GM12878 (cell line): ENCODE results near the gene DAPK3. TPM values are rescaled to one million over a fixed set of nuclear protein-coding genes. Genes with fewer than 3 reads are reported as not detected.

ENCODE experiments used
- ATAC-seq: fragments of 200-7000 bp; cut with Tn5 transposase; 3 replicates; pipeline ENCODE4 v1.9.1; 2020; ENCODE audit warnings: mild to moderate bottlenecking, moderate library complexity
- BruUV-seq: library from RNA; stranded (reverse); fragments of 400-500 nt; replicated peaks from 2 replicates; lab custom pipeline; 2021; lab: Mats Ljungman, UMichigan
- CTCF ChIA-PET: fragments of 300-600 bp; sonication (Branson Sonifier 250); formaldehyde crosslinking; extraction: SDS; loops from one replicate; lab custom pipeline; 2021; ENCODE audit warnings: inconsistent platforms; lab: Yijun Ruan, JAX
- POLR2A ChIA-PET: fragments of 350-600 bp; formaldehyde crosslinking; extraction: SDS; loops from one replicate; lab custom pipeline; 2021; ENCODE audit warnings: inconsistent platforms; lab: Charles Lee
- RAD21 ChIA-PET: fragments of 300-600 bp; sonication (Branson Sonifier 250); formaldehyde crosslinking; loops from one replicate; lab custom pipeline; 2023; ENCODE audit warnings: antibody characterized with exemption; ENCODE audit not compliant: unreplicated experiment; lab: Charles Lee
- SMC1A ChIA-PET: fragments of 300-600 bp; sonication (Branson Sonifier 250); formaldehyde crosslinking; loops from one replicate; lab custom pipeline; 2023; ENCODE audit not compliant: unreplicated experiment, uncharacterized antibody; lab: Charles Lee
- DNase-seq: peaks from one replicate; pipeline ENCODE4 v3.0.0-alpha.2; 2011; ENCODE audit warnings: low read depth, low spot score
- FAIRE-seq: peaks from 3 replicates; lab custom pipeline; 2011; peaks lifted over from hg19 to GRCh38; lab: Jason Lieb, UNC
- H2AFZ ChIP-seq: 2 replicates; pipeline ENCODE4 v1.6.0; 2011; ENCODE audit warnings: low read depth, low read length, control low read depth; ENCODE audit not compliant: control insufficient read depth
- H3K27ac ChIP-seq: 2 replicates; pipeline ENCODE4 v1.5.1; 2011; ENCODE audit warnings: control low read depth; ENCODE audit not compliant: control insufficient read depth, insufficient read depth
- H3K27me3 ChIP-seq, 2 experiments: replicated peaks in 1 of 2; 2 replicates each; pipeline versions ENCODE4 v1.6.0 to v1.6.1; 2011; ENCODE audit warnings: low read length in 1 of 2; ENCODE audit not compliant: control insufficient read depth in 2 of 2, insufficient read depth in 2 of 2
- H3K36me3 ChIP-seq, 2 experiments: 2 replicates each; pipeline ENCODE4 v1.5.1; 2011; ENCODE audit warnings: low read length in 1 of 2; ENCODE audit not compliant: control insufficient read depth in 2 of 2, insufficient read depth in 2 of 2
- H3K4me1 ChIP-seq: 2 replicates; pipeline ENCODE4 v1.6.1; 2011; ENCODE audit warnings: mild to moderate bottlenecking, low read length, moderate library complexity, mixed read lengths; ENCODE audit not compliant: control insufficient read depth, insufficient read depth
- H3K4me2 ChIP-seq: 2 replicates; pipeline ENCODE4 v1.6.0; 2011; ENCODE audit warnings: control low read depth; ENCODE audit not compliant: control insufficient read depth, insufficient read depth
- H3K4me3 ChIP-seq: fragments of 200-600 bp; sonication (generic); 2 replicates; pipeline ENCODE4 v1.5.1; 2016
- H3K79me2 ChIP-seq: 2 replicates; pipeline ENCODE4 v1.6.0; 2011; ENCODE audit warnings: low read length; ENCODE audit not compliant: control insufficient read depth, insufficient read depth
- H3K9ac ChIP-seq: 2 replicates; pipeline ENCODE4 v1.8.0; 2011; ENCODE audit warnings: low read length, control low read depth, mixed read lengths; ENCODE audit not compliant: control insufficient read depth, insufficient read depth
- H3K9me3 ChIP-seq: replicated peaks from 3 replicates; pipeline ENCODE4 v1.5.1; 2011; ENCODE audit warnings: mild to moderate bottlenecking, low read length; ENCODE audit not compliant: control insufficient read depth, insufficient read depth
- H4K20me1 ChIP-seq: 2 replicates; pipeline ENCODE4 v1.6.0; 2011; ENCODE audit not compliant: control insufficient read depth, insufficient read depth
- ASH2L ChIP-seq: fragments of 300-600, 200-600 bp; sonication (generic); IDR thresholded peaks from 2 replicates; pipeline ENCODE4 v1.6.1; 2017; ENCODE audit warnings: low read depth, mild to moderate bottlenecking, borderline replicate concordance
- ATF2 ChIP-seq: IDR thresholded peaks from 2 replicates; pipeline ENCODE4 v1.6.1; 2012; ENCODE audit warnings: low read length, inconsistent platforms
- DPF2 ChIP-seq: fragments of 450-650 bp; IDR thresholded peaks from 2 replicates; pipeline ENCODE4 v1.6.1; 2017; ENCODE audit warnings: mild to moderate bottlenecking
- LARP7 ChIP-seq: fragments of 450-650 bp; IDR thresholded peaks from 2 replicates; pipeline ENCODE4 v1.6.1; 2017; ENCODE audit warnings: mild to moderate bottlenecking
- MTA2 ChIP-seq: fragments of 450-650 bp; IDR thresholded peaks from 2 replicates; pipeline ENCODE4 v1.6.1; 2016; ENCODE audit warnings: low read depth, mild to moderate bottlenecking, moderate library complexity
- NBN ChIP-seq: fragments of 450-650 bp; IDR thresholded peaks from 2 replicates; pipeline ENCODE4 v1.6.1; 2016
- PKNOX1 ChIP-seq: fragments of 450-650 bp; IDR thresholded peaks from 2 replicates; pipeline ENCODE4 v1.6.1; 2016; ENCODE audit warnings: mild to moderate bottlenecking
- RBBP5 ChIP-seq: fragments of 200-600 bp; sonication (generic); conservative IDR thresholded peaks from 2 replicates; pipeline ENCODE4 v1.6.1; 2016
- RCOR1 ChIP-seq: conservative IDR thresholded peaks from 2 replicates; pipeline ENCODE4 v1.6.1; 2012; ENCODE audit warnings: low read depth, low read length, improper control_type of control experiment
- SMAD5 ChIP-seq: IDR thresholded peaks from 2 replicates; pipeline ENCODE4 v1.6.1; 2016; ENCODE audit warnings: antibody characterized with exemption, low read depth
- SP1 ChIP-seq: IDR thresholded peaks from one replicate; pipeline ENCODE4 v1.6.1; 2011; ENCODE audit warnings: low read depth, low read length
- TBL1XR1 ChIP-seq: IDR thresholded peaks from 2 replicates; pipeline ENCODE4 v1.6.1; 2012; ENCODE audit warnings: low read depth, low read length, improper control_type of control experiment
- WGBS: methylation state at CpG from one replicate; pipeline ENCODE4 v1.1.6; 2016; ENCODE audit warnings: low lambda C conversion rate; ENCODE audit not compliant: insufficient replicate concordance, insufficient coverage; ENCODE audit errors: missing lambda C conversion rate; 5-methylcytosine and 5-hydroxymethylcytosine counted together
- in situ Hi-C: fragments of 300-500 bp; cut with MboI; formaldehyde crosslinking; loops from 9 replicates; pipeline ENCODE4 v1.14.3; 2018; ENCODE audit warnings: mixed read lengths
- intact Hi-C: fragments of 100-400 bp; cut with micrococcal nuclease; formaldehyde crosslinking; loops from one replicate; pipeline ENCODE4 v1.14.2; 2022; ENCODE audit not compliant: unreplicated experiment
- polyA plus RNA-seq, 11 experiments: library from polyadenylated mRNA; depleted of rRNA in 4 of 11; unstranded in 6 of 11; stranded (reverse) in 5 of 11; fragments of >200 nt; fragmentation: Nextera tagmentation in 4 of 11; fragmentation: Illumina TruSeq in 1 of 11; extraction: Ambion mirVana in 4 of 11; extraction: Trizol in 1 of 11; gene quantifications; 1 replicate in 1 of 11; 2 replicates in 10 of 11; pipeline versions ENCODE4 v1.2.1 to v1.2.3, GENCODE V29; 2011 to 2016; ENCODE audit warnings: inconsistent platforms in 2 of 11, missing spikeins in 2 of 11, low read depth in 1 of 11
- total RNA-seq, 4 experiments: library from RNA; depleted of rRNA in 3 of 4; stranded (reverse); fragments of >200 nt in 3 of 4; fragmentation: Illumina TruSeq in 1 of 4; extraction: Trizol in 1 of 4; gene quantifications; 2 replicates each; pipeline versions ENCODE4 v1.2.1 to v1.2.3, GENCODE V29; 2013 to 2021
- TF ChIP-seq, protein P1 (sequence below): IDR thresholded peaks from 2 replicates; pipeline ENCODE4 v1.6.1; 2012; ENCODE audit warnings: improper control_type of control experiment, low read depth, low read length; ENCODE audit not compliant: insufficient replicate concordance
- TF ChIP-seq, protein P2 (sequence below): fragments of 450-650 bp; IDR thresholded peaks from 2 replicates; pipeline ENCODE4 v1.6.1; 2018; ENCODE audit warnings: mild to moderate bottlenecking, low read depth, moderate library complexity; ENCODE audit not compliant: partially characterized antibody
- TF ChIP-seq, protein P3 (sequence below): IDR thresholded peaks from 2 replicates; pipeline ENCODE4 v1.6.1; 2012; ENCODE audit warnings: low read depth, low read length, improper control_type of control experiment

Gene DAPK3
- total and polyA plus RNA-seq, 10 of the 15 experiments (the other 5 are each of a cell fraction or from before 2014, with no cell fraction given): 0.13 to 46.4 (median 24.8) TPM

DNA sequence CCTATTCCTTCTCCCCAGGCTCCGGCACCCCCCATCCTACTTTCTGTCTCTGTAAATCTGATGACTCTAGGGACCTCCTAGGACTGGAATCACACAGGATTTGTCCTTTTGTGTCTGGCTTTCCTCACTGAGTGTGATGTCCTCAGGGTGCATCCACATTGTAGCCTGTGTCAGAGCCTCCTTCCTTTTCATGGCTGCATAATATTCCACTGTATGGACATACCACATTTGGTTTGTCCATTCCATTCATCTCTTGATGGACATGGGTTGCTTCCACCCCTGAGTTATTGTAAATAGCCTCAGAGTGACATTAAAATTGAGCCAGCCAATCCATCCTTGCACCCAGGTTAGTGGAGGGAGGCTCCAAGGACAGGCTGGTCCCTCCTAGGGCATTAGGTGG lies 60.8 kb downstream of the DAPK3 start:
- Histone ChIP-seq H3K79me2 (no peaks in the 10 kb centered on the region), H3K4me1 (no peaks in the 10 kb centered on the region), H4K20me1 (no peaks in the 10 kb centered on the region), H3K9me3 (no peaks in the 10 kb centered on the region; the same call in 2 of the 3 replicates), H3K36me3 (no peaks in the 10 kb centered on the region), H3K4me2 (no peak overlapping the region), H3K9ac (no peak overlapping the region), H3K27me3 (no peaks in the 10 kb centered on the region), H3K27ac (no peak overlapping the region), H3K4me3 (no peak overlapping the region), H2AFZ (no peak overlapping the region)
- in situ Hi-C loops: no loop called here
- ChIA-PET CTCF (no interaction called here), RAD21 (no interaction called here), SMC1A (no interaction called here), POLR2A (no interaction called here)
- DNase-seq (no peak), ATAC-seq (no peak), FAIRE-seq (no peak)
- WGBS: 83% methylated on average over 1 of the region's 1 CpG
- intact Hi-C loops: no loop called here
- BruUV-seq: no TSS peak
- TF ChIP-seq, protein P1, sequence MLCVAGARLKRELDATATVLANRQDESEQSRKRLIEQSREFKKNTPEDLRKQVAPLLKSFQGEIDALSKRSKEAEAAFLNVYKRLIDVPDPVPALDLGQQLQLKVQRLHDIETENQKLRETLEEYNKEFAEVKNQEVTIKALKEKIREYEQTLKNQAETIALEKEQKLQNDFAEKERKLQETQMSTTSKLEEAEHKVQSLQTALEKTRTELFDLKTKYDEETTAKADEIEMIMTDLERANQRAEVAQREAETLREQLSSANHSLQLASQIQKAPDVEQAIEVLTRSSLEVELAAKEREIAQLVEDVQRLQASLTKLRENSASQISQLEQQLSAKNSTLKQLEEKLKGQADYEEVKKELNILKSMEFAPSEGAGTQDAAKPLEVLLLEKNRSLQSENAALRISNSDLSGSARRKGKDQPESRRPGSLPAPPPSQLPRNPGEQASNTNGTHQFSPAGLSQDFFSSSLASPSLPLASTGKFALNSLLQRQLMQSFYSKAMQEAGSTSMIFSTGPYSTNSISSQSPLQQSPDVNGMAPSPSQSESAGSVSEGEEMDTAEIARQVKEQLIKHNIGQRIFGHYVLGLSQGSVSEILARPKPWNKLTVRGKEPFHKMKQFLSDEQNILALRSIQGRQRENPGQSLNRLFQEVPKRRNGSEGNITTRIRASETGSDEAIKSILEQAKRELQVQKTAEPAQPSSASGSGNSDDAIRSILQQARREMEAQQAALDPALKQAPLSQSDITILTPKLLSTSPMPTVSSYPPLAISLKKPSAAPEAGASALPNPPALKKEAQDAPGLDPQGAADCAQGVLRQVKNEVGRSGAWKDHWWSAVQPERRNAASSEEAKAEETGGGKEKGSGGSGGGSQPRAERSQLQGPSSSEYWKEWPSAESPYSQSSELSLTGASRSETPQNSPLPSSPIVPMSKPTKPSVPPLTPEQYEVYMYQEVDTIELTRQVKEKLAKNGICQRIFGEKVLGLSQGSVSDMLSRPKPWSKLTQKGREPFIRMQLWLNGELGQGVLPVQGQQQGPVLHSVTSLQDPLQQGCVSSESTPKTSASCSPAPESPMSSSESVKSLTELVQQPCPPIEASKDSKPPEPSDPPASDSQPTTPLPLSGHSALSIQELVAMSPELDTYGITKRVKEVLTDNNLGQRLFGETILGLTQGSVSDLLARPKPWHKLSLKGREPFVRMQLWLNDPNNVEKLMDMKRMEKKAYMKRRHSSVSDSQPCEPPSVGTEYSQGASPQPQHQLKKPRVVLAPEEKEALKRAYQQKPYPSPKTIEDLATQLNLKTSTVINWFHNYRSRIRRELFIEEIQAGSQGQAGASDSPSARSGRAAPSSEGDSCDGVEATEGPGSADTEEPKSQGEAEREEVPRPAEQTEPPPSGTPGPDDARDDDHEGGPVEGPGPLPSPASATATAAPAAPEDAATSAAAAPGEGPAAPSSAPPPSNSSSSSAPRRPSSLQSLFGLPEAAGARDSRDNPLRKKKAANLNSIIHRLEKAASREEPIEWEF: no peak
- no peak for TF ChIP-seq TBL1XR1
- TF ChIP-seq, protein P2, sequence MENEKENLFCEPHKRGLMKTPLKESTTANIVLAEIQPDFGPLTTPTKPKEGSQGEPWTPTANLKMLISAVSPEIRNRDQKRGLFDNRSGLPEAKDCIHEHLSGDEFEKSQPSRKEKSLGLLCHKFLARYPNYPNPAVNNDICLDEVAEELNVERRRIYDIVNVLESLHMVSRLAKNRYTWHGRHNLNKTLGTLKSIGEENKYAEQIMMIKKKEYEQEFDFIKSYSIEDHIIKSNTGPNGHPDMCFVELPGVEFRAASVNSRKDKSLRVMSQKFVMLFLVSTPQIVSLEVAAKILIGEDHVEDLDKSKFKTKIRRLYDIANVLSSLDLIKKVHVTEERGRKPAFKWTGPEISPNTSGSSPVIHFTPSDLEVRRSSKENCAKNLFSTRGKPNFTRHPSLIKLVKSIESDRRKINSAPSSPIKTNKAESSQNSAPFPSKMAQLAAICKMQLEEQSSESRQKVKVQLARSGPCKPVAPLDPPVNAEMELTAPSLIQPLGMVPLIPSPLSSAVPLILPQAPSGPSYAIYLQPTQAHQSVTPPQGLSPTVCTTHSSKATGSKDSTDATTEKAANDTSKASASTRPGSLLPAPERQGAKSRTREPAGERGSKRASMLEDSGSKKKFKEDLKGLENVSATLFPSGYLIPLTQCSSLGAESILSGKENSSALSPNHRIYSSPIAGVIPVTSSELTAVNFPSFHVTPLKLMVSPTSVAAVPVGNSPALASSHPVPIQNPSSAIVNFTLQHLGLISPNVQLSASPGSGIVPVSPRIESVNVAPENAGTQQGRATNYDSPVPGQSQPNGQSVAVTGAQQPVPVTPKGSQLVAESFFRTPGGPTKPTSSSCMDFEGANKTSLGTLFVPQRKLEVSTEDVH: no peak
- TF ChIP-seq RCOR1: no peak
- TF ChIP-seq NBN: no peak
- no peak for TF ChIP-seq PKNOX1
- no peak for TF ChIP-seq SMAD5
- TF ChIP-seq ASH2L: no peak
- no peak for TF ChIP-seq LARP7
- TF ChIP-seq, protein P3, sequence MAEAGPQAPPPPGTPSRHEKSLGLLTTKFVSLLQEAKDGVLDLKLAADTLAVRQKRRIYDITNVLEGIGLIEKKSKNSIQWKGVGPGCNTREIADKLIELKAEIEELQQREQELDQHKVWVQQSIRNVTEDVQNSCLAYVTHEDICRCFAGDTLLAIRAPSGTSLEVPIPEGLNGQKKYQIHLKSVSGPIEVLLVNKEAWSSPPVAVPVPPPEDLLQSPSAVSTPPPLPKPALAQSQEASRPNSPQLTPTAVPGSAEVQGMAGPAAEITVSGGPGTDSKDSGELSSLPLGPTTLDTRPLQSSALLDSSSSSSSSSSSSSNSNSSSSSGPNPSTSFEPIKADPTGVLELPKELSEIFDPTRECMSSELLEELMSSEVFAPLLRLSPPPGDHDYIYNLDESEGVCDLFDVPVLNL: no peak
- TF ChIP-seq MTA2: no peak
- no peak for TF ChIP-seq DPF2
- TF ChIP-seq SP1: no peak
- TF ChIP-seq RBBP5: no peak
- no peak for TF ChIP-seq ATF2
